ENCODE data around the gene RCAN1.

DNA sequence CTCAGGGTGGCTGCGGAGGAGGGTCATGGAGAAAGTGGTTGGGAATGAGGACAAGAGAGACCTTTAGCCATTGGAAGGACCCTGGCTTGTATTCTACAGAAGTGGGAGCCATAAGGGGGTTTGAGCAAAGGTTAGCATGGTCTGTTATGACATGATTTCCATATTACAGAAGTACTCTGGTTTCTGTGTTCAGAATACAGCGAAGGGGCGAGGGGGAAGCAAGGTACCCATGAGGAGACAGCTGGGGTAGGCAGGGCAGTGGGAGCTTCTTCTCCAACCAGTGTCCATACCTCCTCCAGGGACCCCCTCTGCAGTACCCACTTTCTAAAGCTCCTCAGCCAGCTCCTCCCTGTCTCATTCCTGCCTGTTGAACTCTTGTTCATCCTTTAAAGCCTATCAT is 81.0 kb downstream of the RCAN1 start:
- TF ChIP-seq, protein P1, sequence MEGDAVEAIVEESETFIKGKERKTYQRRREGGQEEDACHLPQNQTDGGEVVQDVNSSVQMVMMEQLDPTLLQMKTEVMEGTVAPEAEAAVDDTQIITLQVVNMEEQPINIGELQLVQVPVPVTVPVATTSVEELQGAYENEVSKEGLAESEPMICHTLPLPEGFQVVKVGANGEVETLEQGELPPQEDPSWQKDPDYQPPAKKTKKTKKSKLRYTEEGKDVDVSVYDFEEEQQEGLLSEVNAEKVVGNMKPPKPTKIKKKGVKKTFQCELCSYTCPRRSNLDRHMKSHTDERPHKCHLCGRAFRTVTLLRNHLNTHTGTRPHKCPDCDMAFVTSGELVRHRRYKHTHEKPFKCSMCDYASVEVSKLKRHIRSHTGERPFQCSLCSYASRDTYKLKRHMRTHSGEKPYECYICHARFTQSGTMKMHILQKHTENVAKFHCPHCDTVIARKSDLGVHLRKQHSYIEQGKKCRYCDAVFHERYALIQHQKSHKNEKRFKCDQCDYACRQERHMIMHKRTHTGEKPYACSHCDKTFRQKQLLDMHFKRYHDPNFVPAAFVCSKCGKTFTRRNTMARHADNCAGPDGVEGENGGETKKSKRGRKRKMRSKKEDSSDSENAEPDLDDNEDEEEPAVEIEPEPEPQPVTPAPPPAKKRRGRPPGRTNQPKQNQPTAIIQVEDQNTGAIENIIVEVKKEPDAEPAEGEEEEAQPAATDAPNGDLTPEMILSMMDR (IDR thresholded peaks at IDR 0.05; ENCODE audit: low read depth, low read length) = no peak
- TF ChIP-seq POLR2A (IDR thresholded peaks at IDR 0.05; ENCODE audit: extremely low read depth, insufficient read length) (no peak), MYC (IDR thresholded peaks at IDR 0.05; ENCODE audit: low read depth, low read length) (no peak)
- TF ChIP-seq, protein P2, sequence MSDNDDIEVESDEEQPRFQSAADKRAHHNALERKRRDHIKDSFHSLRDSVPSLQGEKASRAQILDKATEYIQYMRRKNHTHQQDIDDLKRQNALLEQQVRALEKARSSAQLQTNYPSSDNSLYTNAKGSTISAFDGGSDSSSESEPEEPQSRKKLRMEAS (IDR thresholded peaks at IDR 0.05; ENCODE audit: low read depth, low read length) = no peak

Data from NB4 (cell line).